ENCODE measurements around the gene SLC25A2.
"Not testable (repeated sequence)": the region's sequence is repeated elsewhere in the genome, so short reads cannot be mapped to it uniquely, and the experiment has no call there.

Gene SLC25A2

GRCh38 chr5:141303756-141304155, at the start of gene SLC25A2:
TSS of gene SLC25A2 (minus strand) at chr5:141304049. CDS start at chr5:141303865, 184 bp downstream.
- DNase-seq, result no peak

GRCh38 chr5:141351591-141351990, 47.7 kb upstream of the SLC25A2 start:
- in situ Hi-C loops (cut with MboI; ENCODE audit: low pct_unique_long_range_greater_than_20kb, low sequenced_read_pairs), result loop anchor here (25.0 kb wide), 1 partner anchor 211 kb away; no protein-coding TSS in a partner anchor
- DNase-seq, result no peak

More at GRCh38 chr5:141303756-141304155, at the start of gene SLC25A2:
- in situ Hi-C loops (cut with MboI; ENCODE audit: low pct_unique_long_range_greater_than_20kb, low sequenced_read_pairs), result no loop called here

GRCh38 chr5:141349917-141350619, 46.2 kb upstream of the SLC25A2 start, which contains the start of gene PCDHGB1:
TSS of gene PCDHGB1 (plus strand) at chr5:141350099. CDS start at chr5:141350261, 162 bp downstream.
- in situ Hi-C loops (cut with MboI; ENCODE audit: low pct_unique_long_range_greater_than_20kb, low sequenced_read_pairs), result loop anchor here (25.0 kb wide), 1 partner anchor 212 kb away; no protein-coding TSS in a partner anchor
- peak; percentile 40 for DNase-seq

GRCh38 chr5:141346017-141346416, 42.2 kb upstream of the SLC25A2 start:
- in situ Hi-C loops (cut with MboI; ENCODE audit: low pct_unique_long_range_greater_than_20kb, low sequenced_read_pairs), result not testable (repeated sequence)

GRCh38 chr5:141345327-141345726, 41.5 kb upstream of the SLC25A2 start:
- DNase-seq, result no peak
- in situ Hi-C loops (cut with MboI; ENCODE audit: low pct_unique_long_range_greater_than_20kb, low sequenced_read_pairs), result no loop called here

More at GRCh38 chr5:141346017-141346416, 42.2 kb upstream of the SLC25A2 start:
- DNase-seq, result not testable (repeated sequence)

GRCh38 chr5:141343953-141344463, 40.2 kb upstream of the SLC25A2 start:
- in situ Hi-C loops (cut with MboI; ENCODE audit: low pct_unique_long_range_greater_than_20kb, low sequenced_read_pairs), result no loop called here
- no peak for DNase-seq

- DNase-seq, result no peak
- in situ Hi-C loops (cut with MboI; ENCODE audit: low pct_unique_long_range_greater_than_20kb, low sequenced_read_pairs), result no loop called here
Measured at GRCh38 chr5:141343242-141343952, 39.5 kb upstream of the SLC25A2 start, which contains the start of gene PCDHGA3. TSS of gene PCDHGA3 (plus strand) at chr5:141343829. CDS start at chr5:141344034, 205 bp downstream.

GRCh38 chr5:141342773-141343172, 38.9 kb upstream of the SLC25A2 start:
- no peak for DNase-seq

GRCh38 chr5:141340781-141341354, 37.0 kb upstream of the SLC25A2 start:
- DNase-seq; in situ Hi-C loops (cut with MboI; ENCODE audit: low pct_unique_long_range_greater_than_20kb, low sequenced_read_pairs): not testable (repeated sequence)

More at GRCh38 chr5:141342773-141343172, 38.9 kb upstream of the SLC25A2 start:
- in situ Hi-C loops (cut with MboI; ENCODE audit: low pct_unique_long_range_greater_than_20kb, low sequenced_read_pairs), result no loop called here

- in situ Hi-C loops (cut with MboI; ENCODE audit: low pct_unique_long_range_greater_than_20kb, low sequenced_read_pairs), result no loop called here
- DNase-seq, result peak; percentile 41
Measured at GRCh38 chr5:141338538-141339306, 34.9 kb upstream of the SLC25A2 start, which contains the start of gene PCDHGA2. TSS of gene PCDHGA2 (plus strand) at chr5:141338760.

GRCh38 chr5:141332571-141332970, 28.7 kb upstream of the SLC25A2 start:
- DNase-seq; in situ Hi-C loops (cut with MboI; ENCODE audit: low pct_unique_long_range_greater_than_20kb, low sequenced_read_pairs): not testable (repeated sequence)

GRCh38 chr5:141330299-141331080, 26.6 kb upstream of the SLC25A2 start, which contains the start of gene PCDHGA1:
TSS of gene PCDHGA1 (plus strand) at chr5:141330514.
- in situ Hi-C loops (cut with MboI; ENCODE audit: low pct_unique_long_range_greater_than_20kb, low sequenced_read_pairs), result no loop called here
- DNase-seq, result peak; percentile 50

- in situ Hi-C loops (cut with MboI; ENCODE audit: low pct_unique_long_range_greater_than_20kb, low sequenced_read_pairs), result no loop called here
- DNase-seq, result no peak
Measured at GRCh38 chr5:141328231-141328630, 24.4 kb upstream of the SLC25A2 start.

- no peak for DNase-seq
Measured at GRCh38 chr5:141326088-141326854, 22.4 kb upstream of the SLC25A2 start.

GRCh38 chr5:141322261-141322660, 18.4 kb upstream of the SLC25A2 start:
- in situ Hi-C loops (cut with MboI; ENCODE audit: low pct_unique_long_range_greater_than_20kb, low sequenced_read_pairs), result no loop called here

More at GRCh38 chr5:141326088-141326854, 22.4 kb upstream of the SLC25A2 start:
- in situ Hi-C loops (cut with MboI; ENCODE audit: low pct_unique_long_range_greater_than_20kb, low sequenced_read_pairs), result no loop called here

GRCh38 chr5:141320225-141321169, 16.6 kb upstream of the SLC25A2 start, which contains the start of gene TAF7:
TSS of gene TAF7 (minus strand) at chr5:141320784. CDS start at chr5:141320044, 740 bp downstream.
- DNase-seq, result peak; percentile 92
- in situ Hi-C loops (cut with MboI; ENCODE audit: low pct_unique_long_range_greater_than_20kb, low sequenced_read_pairs), result no loop called here

More at GRCh38 chr5:141322261-141322660, 18.4 kb upstream of the SLC25A2 start:
- DNase-seq, result no peak
